Measurements from ENCODE around the gene SIRT1. TPM values are rescaled to one million over a fixed set of nuclear protein-coding genes. Genes with fewer than 3 reads are reported as not detected.

The SIRT1 gene
- total and polyA plus RNA-seq, 2 of the 8 experiments (the other 6 are each of a cell fraction or from before 2014, with no cell fraction given): 22.6 to 70.9 TPM

DNA sequence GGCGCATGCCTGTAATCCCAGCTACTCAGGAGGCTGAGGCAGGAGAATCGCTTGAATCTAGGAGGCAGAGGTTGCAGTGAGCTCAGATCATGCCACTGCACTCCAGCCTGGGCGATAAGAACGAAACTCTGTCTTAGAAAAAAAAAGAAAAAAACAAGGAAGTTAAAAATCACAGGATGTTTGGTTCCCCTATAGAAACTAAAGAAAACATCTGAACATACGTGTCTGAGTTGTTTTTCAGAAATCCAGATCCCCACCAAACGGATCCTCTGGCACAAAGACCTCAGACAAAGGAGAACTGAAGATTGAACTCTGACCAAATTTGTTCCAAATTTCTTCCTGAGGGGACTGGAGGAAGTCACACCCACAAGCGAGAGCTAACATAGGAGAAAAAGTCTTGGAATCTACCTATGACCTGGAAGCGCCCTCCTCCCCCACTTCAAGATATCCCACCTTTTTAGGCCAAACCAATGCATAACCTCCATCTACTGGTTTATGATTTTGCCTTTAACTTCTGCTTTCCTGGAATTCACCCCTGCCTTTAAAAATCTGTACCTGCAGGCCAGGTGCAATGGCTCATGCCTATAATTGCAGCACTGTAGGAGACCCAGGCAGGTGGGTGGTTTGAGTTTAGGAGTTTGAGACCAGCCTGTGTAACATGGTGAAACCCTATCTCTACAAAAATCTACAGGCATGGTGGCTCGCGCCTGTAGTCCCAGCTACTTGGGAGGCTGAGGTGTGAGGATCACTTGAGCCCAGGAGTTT lies 19.7 kb upstream of the SIRT1 start:
- DNase-seq (ENCODE audit: low read depth in 1 of 2, low spot score in 2 of 2) (no peak), FAIRE-seq (no peak)
- Histone ChIP-seq H2BK15ac (ENCODE audit: low read length) (no peak overlapping the region), H3K23me2 (ENCODE audit: low read depth, low read length) (no peaks in the 10 kb centered on the region), H3K27me3 (replicated peaks in 1 of 4; ENCODE audit: control insufficient read depth in 3 of 4, extremely low read depth in 1 of 4, insufficient read depth in 3 of 4, low read length in 3 of 4) (no peaks in the 10 kb centered on the region; a peak in 1 of 7 replicates), H4K91ac (replicated peaks; ENCODE audit: insufficient read length, low read length) (no peak overlapping the region), H2BK120ac (replicated peaks; ENCODE audit: low read depth, low read length) (no peak overlapping the region), H3K36me3 (ENCODE audit: control insufficient read depth in 2 of 4, insufficient read depth in 4 of 4, low read length in 3 of 4) (no peaks in the 10 kb centered on the region), H3K79me1 (ENCODE audit: low read depth, low read length) (no peaks in the 10 kb centered on the region), H2BK20ac (ENCODE audit: low read length) (peak overlapping the region; percentile 48; the same call in 1 of the 2 replicates), H4K5ac (ENCODE audit: insufficient read length, low read depth, low read length) (no peak overlapping the region), H3K27ac (ENCODE audit: low read depth, low read length) (no peak overlapping the region), H3K79me2 (ENCODE audit: control insufficient read depth in 1 of 2, insufficient read depth in 2 of 2, low read length in 2 of 2) (peaks cover 0 to 4% of the 10 kb centered on the region in 2 experiments; a peak in 1 of 4 replicates), H2AFZ (ENCODE audit: low read length) (no peak overlapping the region), H2AK5ac (ENCODE audit: low read depth, low read length) (no peak overlapping the region), H3K4ac (replicated peaks; ENCODE audit: insufficient read length, low read depth, low read length) (no peak overlapping the region), H4K8ac (ENCODE audit: extremely low read depth, insufficient read depth, low read length) (no peak overlapping the region), H3K18ac (ENCODE audit: extremely low read depth, low read length) (peak overlapping the region; percentile 24; the same call in 1 of the 2 replicates), H3K4me2 (ENCODE audit: insufficient read depth in 1 of 2, low read depth in 2 of 2, low read length in 2 of 2) (no peak overlapping the region), H3K9me3 (ENCODE audit: insufficient read depth in 2 of 2, low read depth in 1 of 2, low read length in 1 of 2) (no peaks in the 10 kb centered on the region), H3K4me1 (replicated peaks in 1 of 4; ENCODE audit: control insufficient read depth in 3 of 4, insufficient read depth in 4 of 4, low read length in 3 of 4) (peaks cover 2 to 11% (median 10%) of the 10 kb centered on the region in 4 experiments; a peak in 6 of 7 replicates), H3K4me3 (ENCODE audit: extremely low read depth in 1 of 4, insufficient read depth in 2 of 4, low read depth in 3 of 4, low read length in 4 of 4) (no peak overlapping the region), H3K14ac (ENCODE audit: insufficient read length) (no peak overlapping the region), H3K56ac (replicated peaks; ENCODE audit: insufficient read length, low read depth, low read length) (no peak overlapping the region), H3K9ac (replicated peaks in 1 of 4; ENCODE audit: extremely low read depth in 1 of 4, low read depth in 3 of 4, low read length in 3 of 4) (no peak overlapping the region), H2BK5ac (ENCODE audit: low read depth, low read length) (peak overlapping the region; percentile 40; the same call in 1 of the 2 replicates), H2BK12ac (ENCODE audit: low read depth, low read length) (0 out of 2 replicates have a peak overlapping the region, but pooled peaks have one; percentile 27), H4K20me1 (replicated peaks in 1 of 2; ENCODE audit: control insufficient read depth in 1 of 2, insufficient read depth in 2 of 2, low read length in 2 of 2) (no peaks in the 10 kb centered on the region), H3K23ac (ENCODE audit: insufficient read length) (no peak overlapping the region)
- ChIA-PET POLR2A (ENCODE audit: partially characterized antibody) (interaction anchor here (0.7 to 2.3 kb wide), 3 partner anchors 11 to 56 kb away, joined by 3 to 7 read pairs (median 3); no protein-coding TSS in a partner anchor), CTCF (ENCODE audit: partially characterized antibody) (interaction anchor here (0.6 to 1.7 kb wide), 5 partner anchors 8 to 461 kb away, joined by 3 to 8 read pairs (median 4); no protein-coding TSS in a partner anchor)
- TF ChIP-seq RXRA (IDR thresholded peaks at IDR 0.05; ENCODE audit: insufficient read depth, low read depth, low read length) (no peak), ATF3 (IDR thresholded peaks at IDR 0.05; ENCODE audit: insufficient read depth, low read depth, low read length) (no peak), RNF2 (IDR thresholded peaks at IDR 0.05; ENCODE audit: borderline replicate concordance, low read depth, low read length, missing control alignments, poor library complexity, severe bottlenecking) (no peak), SIN3A (conservative IDR thresholded peaks at IDR 0.05 in 1 of 2, IDR thresholded peaks at IDR 0.05 in 1 of 2; ENCODE audit: low read depth in 1 of 2, low read length in 2 of 2) (no peak)
- TF ChIP-seq, protein P1, sequence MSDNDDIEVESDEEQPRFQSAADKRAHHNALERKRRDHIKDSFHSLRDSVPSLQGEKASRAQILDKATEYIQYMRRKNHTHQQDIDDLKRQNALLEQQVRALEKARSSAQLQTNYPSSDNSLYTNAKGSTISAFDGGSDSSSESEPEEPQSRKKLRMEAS (IDR thresholded peaks at IDR 0.05): no peak
- WGBS, 2 experiments (ENCODE audit: extremely low coverage in 1 of 2, insufficient coverage in 1 of 2, insufficient read length in 1 of 2, insufficient replicate concordance in 2 of 2, low coverage in 1 of 2, low lambda C conversion rate in 2 of 2, missing lambda C conversion rate in 1 of 2): 93% methylated on average over 10 of the region's 10 CpGs; no CpG with 5 or more reads in 1 of the 2 experiments

Measured in H1 (cell line).